ENCODE results near the gene WBP1L. TPM values are rescaled to one million over a fixed set of nuclear protein-coding genes. Genes with fewer than 3 reads are reported as not detected.
A peak's percentile ranks its signal among the peaks of the same experiment; 100 is the strongest.

The WBP1L gene
- total RNA-seq, 4 donors from 2014 or later, result 89.4 to 191 (median 158) TPM

- H3K9me3 ChIP-seq, result no peaks in the 10 kb centered on the region
- TF ChIP-seq CTCF (IDR thresholded peaks at IDR 0.05) (no peak), POLR2A (IDR thresholded peaks at IDR 0.05) (no peak), EP300 (IDR thresholded peaks at IDR 0.05) (no peak)
- no peaks in the 10 kb centered on the region for H3K36me3 ChIP-seq
- peaks cover 0 to 48% (median 12%) of the 10 kb centered on the region in 4 donors for H3K4me1 ChIP-seq
- DNase-seq (ENCODE audit: low spot score in 2 of 2), result no peak
- H3K4me3 ChIP-seq, result peak overlapping the region; percentile 58 to 99 (median 88)
- H3K27ac ChIP-seq, result peak overlapping the region; percentile 81 to 98 (median 88)
- WGBS, 2 donors, result 3 to 5% methylated on average over 9 of the region's 9 CpGs
- no peaks in the 10 kb centered on the region for H3K27me3 ChIP-seq
These were observed 765 bp downstream of the WBP1L start for GRCh38 chr10:102744374-102745051.

DNA sequence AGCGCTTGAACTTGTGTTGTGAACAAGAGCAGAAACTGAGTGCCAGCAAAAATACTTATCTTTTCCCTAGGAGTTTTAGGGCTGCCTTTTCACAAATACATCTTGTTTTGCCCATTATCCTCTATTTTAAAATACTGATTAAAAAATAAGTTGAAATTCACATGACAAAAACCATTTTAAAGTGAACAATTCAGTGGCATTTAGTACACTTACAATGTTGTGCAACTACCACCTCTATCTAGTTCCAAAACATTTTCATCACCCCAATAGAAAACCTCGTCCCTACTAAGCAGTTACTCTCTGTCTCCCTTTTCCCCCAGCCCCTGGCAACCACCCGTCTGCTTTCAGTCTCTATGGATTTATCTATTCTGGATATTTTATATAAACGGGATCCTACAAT is 1.4 kb downstream of the WBP1L start:
- 28 to 32% methylated on average over 4 of the region's 4 CpGs for WGBS, 2 donors
- no peak for DNase-seq (ENCODE audit: low spot score in 2 of 2)
- H3K9me3 ChIP-seq, result no peaks in the 10 kb centered on the region
- H3K27me3 ChIP-seq, result no peaks in the 10 kb centered on the region
- TF ChIP-seq POLR2A (IDR thresholded peaks at IDR 0.05) (no peak), CTCF (IDR thresholded peaks at IDR 0.05) (no peak), EP300 (IDR thresholded peaks at IDR 0.05) (no peak)
- H3K36me3 ChIP-seq, result no peaks in the 10 kb centered on the region
- peaks cover 0 to 51% (median 12%) of the 10 kb centered on the region in 4 donors for H3K4me1 ChIP-seq
- peak overlapping the region; percentile 58 to 99 (median 88) for H3K4me3 ChIP-seq
- H3K27ac ChIP-seq, result peak overlapping the region in 3 of 4 donors; percentile 82 to 98 (median 94)

DNA sequence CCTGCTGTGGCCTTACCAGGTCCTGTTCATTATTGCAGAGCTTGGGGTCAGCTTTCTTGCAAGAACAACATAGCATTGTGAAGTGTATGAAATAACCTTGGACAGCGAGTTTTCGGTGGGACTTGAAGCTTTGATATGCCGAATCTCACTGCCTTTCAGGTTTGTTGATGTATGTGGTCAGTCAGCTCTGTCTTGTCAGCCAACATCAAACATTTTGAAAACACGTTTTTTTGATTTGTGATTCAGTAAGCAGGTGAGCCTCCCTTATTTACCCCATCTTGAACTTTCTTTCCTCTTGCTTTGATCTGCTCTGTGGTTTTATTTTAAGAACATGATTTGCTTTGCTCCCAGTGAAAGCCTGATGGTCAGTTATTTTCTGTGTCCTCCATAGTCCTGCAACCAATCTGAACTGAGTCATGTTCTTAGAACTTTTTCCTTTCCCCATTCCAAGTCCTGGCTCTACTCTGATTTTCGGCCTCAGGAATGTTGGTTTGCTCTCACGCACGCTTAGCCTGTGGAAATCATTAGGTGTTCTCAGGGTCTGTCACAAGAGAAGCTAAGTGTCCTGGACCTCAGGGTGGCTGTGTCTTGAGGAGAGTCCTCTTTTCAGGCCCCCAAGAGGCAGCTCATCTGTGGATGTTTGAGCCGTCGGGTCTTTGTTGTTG is 8.7 kb downstream of the WBP1L start:
- Histone ChIP-seq H3K4me3 (no peak overlapping the region), H3K27ac (peak overlapping the region; percentile 28 to 93 (median 74)), H3K27me3 (no peaks in the 10 kb centered on the region), H3K9me3 (no peaks in the 10 kb centered on the region), H3K4me1 (peaks cover 0 to 72% (median 31%) of the 10 kb centered on the region in 4 donors), H3K36me3 (no peaks in the 10 kb centered on the region)
- DNase-seq (ENCODE audit: low spot score in 2 of 2), result peak in 1 of 2 donors; percentile 49
- WGBS, 2 donors, result 67 to 73% methylated on average over 9 of the region's 9 CpGs
- TF ChIP-seq EP300 (IDR thresholded peaks at IDR 0.05), result peak in 1 of 2 donors; percentile 69
- no peak for TF ChIP-seq POLR2A (IDR thresholded peaks at IDR 0.05)

DNA sequence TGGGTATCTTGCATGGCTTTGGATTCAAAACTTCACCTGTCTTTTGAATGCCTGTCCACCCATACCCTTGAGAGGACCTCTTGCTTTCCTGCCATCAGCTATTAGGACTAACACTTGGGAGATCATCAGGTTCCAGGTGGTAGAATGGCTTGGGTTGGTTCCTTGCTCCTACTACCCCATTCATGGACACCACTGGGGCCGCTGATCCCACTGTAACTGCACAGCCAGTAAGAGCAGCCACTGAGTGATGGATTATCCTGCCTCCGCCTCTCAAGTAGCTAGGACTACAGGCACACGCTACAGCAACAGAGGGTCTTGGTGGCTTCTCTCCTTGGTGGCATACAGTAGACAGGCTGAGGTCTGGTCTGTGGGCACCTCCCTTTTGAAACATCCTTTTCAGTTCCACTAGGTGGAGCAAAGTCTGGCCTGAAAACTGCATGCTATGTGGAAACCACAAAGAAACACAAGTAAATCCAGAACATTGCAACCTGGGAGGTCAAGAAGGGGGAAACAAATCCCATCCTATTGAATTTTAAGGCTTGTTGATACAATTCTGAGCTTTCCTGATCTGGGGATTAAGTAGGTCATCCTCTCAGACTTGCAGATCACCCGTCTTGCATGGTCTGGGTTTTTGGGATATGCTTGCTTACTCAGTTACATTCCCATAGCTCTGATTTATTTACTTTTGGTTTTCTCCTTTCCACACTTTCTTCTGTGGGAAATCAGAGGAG is 9.4 kb downstream of the WBP1L start:
- no peak overlapping the region for H3K4me3 ChIP-seq
- H3K27ac ChIP-seq, result peak overlapping the region; percentile 28 to 93 (median 74)
- H3K9me3 ChIP-seq, result no peaks in the 10 kb centered on the region
- peaks cover 0 to 74% (median 31%) of the 10 kb centered on the region in 4 donors for H3K4me1 ChIP-seq
- no peak for DNase-seq (ENCODE audit: low spot score in 2 of 2)
- 71 to 73% methylated on average over 3 to 4 of the region's 4 CpGs for WGBS, 2 donors
- TF ChIP-seq POLR2A (IDR thresholded peaks at IDR 0.05) (no peak), CTCF (IDR thresholded peaks at IDR 0.05) (peak; percentile 32 to 77 (median 49)), EP300 (IDR thresholded peaks at IDR 0.05) (peak in 1 of 2 donors; percentile 62)
- H3K27me3 ChIP-seq, result no peaks in the 10 kb centered on the region
- no peaks in the 10 kb centered on the region for H3K36me3 ChIP-seq

DNA sequence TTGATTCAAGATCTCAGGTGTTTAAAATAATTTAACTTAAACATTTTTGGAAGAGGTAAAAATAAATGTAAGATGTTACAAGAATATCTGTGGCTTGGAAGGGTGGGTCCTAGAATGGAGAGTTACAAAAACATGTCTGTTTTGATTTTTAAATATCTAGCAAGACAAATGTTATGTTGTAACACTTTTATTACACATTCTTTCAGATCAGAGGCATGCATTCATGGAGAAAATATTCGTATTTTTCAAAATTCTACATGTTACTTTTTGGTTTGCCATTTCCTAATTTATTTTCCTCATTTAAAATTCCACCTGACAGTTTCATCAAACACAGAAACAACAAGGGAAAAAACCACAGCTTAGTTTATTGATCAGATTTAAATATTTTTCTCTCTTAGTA is 10.0 kb downstream of the WBP1L start:
- Histone ChIP-seq H3K4me3 (no peak overlapping the region), H3K9me3 (no peaks in the 10 kb centered on the region), H3K4me1 (peaks cover 0 to 76% (median 37%) of the 10 kb centered on the region in 4 donors), H3K36me3 (no peaks in the 10 kb centered on the region), H3K27ac (peak overlapping the region in 3 of 4 donors; percentile 61 to 93 (median 88)), H3K27me3 (no peaks in the 10 kb centered on the region)
- TF ChIP-seq POLR2A (IDR thresholded peaks at IDR 0.05) (no peak), CTCF (IDR thresholded peaks at IDR 0.05) (no peak), EP300 (IDR thresholded peaks at IDR 0.05) (no peak)
- WGBS, 2 donors, result 22 to 26% methylated on average over 1 of the region's 1 CpG
- DNase-seq (ENCODE audit: low spot score in 2 of 2), result no peak

All from tibial nerve (tissue), 4 donors.